Measurements from ENCODE around the gene GLIPR1L2. TPM values are rescaled to one million over a fixed set of nuclear protein-coding genes. Genes with fewer than 3 reads are reported as not detected.
"Not testable (repeated sequence)": the region's sequence is repeated elsewhere in the genome, so short reads cannot be mapped to it uniquely, and the experiment has no call there.

The GLIPR1L2 gene
- total RNA-seq, 1 donor from 2014 or later: 0.20 TPM

DNA sequence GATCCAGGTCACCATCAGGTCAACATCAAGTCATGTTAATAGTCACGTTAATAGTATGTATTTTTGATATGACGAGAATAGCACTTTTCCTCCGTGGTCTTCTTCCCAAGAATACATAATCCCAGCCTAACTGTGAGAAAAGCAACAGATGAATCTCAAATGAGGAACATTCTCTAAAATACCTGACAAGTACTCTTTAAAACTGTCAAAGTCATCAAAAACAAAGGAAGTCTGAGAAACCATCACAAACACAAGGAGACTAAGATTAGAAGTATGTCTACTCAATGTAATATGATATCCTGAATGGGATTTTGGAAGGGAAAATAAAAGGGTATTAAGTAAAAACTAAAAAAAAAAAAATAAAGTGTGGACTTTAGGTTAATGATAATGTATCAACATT is 52.8 kb downstream of the GLIPR1L2 start:
- H3K27me3 Mint-ChIP-seq: peaks cover 12% of the 10 kb centered on the region
- H3K4me1 Mint-ChIP-seq: no peaks in the 10 kb centered on the region
- ChIA-PET POLR2A (no interaction called here), CTCF (no interaction called here)
- no peak overlapping the region for H3K27ac Mint-ChIP-seq
- no peak for ATAC-seq (ENCODE audit: low read depth)
- DNase-seq: no peak
- no peak overlapping the region for H3K4me3 Mint-ChIP-seq
- no peaks in the 10 kb centered on the region for H3K36me3 Mint-ChIP-seq (ENCODE audit: low read depth)
- TF ChIP-seq, protein P1, sequence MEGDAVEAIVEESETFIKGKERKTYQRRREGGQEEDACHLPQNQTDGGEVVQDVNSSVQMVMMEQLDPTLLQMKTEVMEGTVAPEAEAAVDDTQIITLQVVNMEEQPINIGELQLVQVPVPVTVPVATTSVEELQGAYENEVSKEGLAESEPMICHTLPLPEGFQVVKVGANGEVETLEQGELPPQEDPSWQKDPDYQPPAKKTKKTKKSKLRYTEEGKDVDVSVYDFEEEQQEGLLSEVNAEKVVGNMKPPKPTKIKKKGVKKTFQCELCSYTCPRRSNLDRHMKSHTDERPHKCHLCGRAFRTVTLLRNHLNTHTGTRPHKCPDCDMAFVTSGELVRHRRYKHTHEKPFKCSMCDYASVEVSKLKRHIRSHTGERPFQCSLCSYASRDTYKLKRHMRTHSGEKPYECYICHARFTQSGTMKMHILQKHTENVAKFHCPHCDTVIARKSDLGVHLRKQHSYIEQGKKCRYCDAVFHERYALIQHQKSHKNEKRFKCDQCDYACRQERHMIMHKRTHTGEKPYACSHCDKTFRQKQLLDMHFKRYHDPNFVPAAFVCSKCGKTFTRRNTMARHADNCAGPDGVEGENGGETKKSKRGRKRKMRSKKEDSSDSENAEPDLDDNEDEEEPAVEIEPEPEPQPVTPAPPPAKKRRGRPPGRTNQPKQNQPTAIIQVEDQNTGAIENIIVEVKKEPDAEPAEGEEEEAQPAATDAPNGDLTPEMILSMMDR (IDR thresholded peaks at IDR 0.05): no peak
- intact Hi-C loops (cut with micrococcal nuclease): no loop called here
- H3K9me3 Mint-ChIP-seq: no peaks in the 10 kb centered on the region

DNA sequence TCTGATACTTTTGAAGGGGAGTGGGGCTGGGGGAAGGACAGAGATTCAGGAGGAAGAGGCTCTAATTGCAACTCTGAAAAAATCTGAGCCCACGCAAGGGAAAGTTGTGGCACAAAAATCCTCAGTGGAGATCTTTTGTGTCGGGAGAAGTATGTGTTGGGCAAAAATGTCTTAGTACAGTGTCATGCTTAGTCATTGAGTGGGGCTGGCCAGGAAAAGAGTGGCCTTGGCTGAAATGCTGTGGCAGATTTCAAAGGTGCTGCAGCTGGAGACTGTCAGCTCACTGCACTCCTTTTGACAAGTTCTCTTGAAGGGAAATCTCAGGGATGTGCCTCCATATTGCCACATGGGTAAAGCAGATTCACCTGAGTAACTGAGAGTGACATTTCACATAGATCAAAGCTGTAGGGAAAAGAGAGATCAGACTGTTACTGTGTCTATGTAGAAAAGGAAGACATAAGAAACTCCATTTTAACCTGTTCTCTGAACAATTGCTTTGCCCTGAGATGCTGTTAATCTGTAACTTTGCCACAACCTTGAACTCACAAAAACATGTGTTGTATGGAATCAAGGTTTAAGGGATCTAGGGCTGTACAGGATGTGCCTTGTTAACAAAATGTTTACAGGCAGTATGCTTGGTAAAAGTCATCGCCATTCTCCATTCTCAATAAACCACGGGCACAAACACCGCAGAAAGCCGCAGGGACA is 53.7 kb downstream of the GLIPR1L2 start:
- no peaks in the 10 kb centered on the region for H3K4me1 Mint-ChIP-seq
- H3K36me3 Mint-ChIP-seq (ENCODE audit: low read depth): no peaks in the 10 kb centered on the region
- ChIA-PET POLR2A (no interaction called here), CTCF (no interaction called here)
- ATAC-seq (ENCODE audit: low read depth) (no peak), DNase-seq (no peak)
- TF ChIP-seq, protein P1 (IDR thresholded peaks at IDR 0.05): no peak
- H3K9me3 Mint-ChIP-seq: no peaks in the 10 kb centered on the region
- H3K4me3 Mint-ChIP-seq: no peak overlapping the region
- no peak overlapping the region for H3K27ac Mint-ChIP-seq
- peaks cover 12% of the 10 kb centered on the region for H3K27me3 Mint-ChIP-seq
- intact Hi-C loops (cut with micrococcal nuclease): no loop called here

DNA sequence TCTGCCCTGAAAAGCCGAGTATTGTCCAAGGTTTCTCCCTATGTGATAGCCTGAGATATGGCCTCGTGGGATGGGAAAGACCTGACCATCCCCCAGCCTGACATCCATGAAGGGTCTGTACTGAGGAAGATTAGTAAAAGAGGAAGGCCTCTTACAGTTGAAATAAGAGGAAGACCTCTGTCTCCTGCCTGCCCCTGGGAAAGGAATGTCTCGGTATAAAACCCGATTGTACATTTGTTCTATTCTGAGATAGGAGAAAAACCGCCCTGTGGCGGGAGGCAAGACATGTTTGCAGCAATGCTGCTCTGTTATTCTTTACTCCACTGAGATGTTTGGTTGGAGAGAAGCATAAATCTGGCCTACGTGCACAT is 54.2 kb downstream of the GLIPR1L2 start:
- H3K36me3 Mint-ChIP-seq (ENCODE audit: low read depth); H3K4me3 Mint-ChIP-seq; DNase-seq; CTCF ChIA-PET; POLR2A ChIA-PET; H3K9me3 Mint-ChIP-seq; H3K27ac Mint-ChIP-seq; ATAC-seq (ENCODE audit: low read depth); H3K4me1 Mint-ChIP-seq; intact Hi-C loops (cut with micrococcal nuclease): not testable (repeated sequence)
- peaks cover 12% of the 10 kb centered on the region for H3K27me3 Mint-ChIP-seq

DNA sequence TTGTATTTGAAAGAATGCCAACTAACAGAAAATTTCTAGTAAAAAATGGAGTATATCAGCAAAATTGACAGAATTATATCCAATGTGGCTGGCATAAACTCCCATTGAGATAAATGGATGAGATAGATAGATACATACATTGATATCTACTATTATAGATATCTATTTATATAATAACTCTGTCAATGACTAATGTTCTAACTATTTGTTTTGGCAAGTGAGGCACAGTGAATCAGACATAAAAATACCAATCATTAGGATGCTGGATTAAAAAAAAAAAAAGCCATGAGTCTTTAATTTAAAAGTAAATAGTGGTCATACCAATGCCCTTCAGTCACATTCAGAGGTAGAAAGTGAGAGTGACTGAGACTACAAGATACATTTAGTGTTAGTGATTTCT is 56.0 kb downstream of the GLIPR1L2 start:
- POLR2A ChIA-PET: no interaction called here
- Mint-ChIP-seq H3K36me3 (ENCODE audit: low read depth) (no peaks in the 10 kb centered on the region), H3K27me3 (peaks cover 6% of the 10 kb centered on the region), H3K4me1 (no peaks in the 10 kb centered on the region), H3K27ac (no peak overlapping the region), H3K4me3 (no peak overlapping the region), H3K9me3 (no peaks in the 10 kb centered on the region)
- no peak for DNase-seq
- TF ChIP-seq, protein P1 (IDR thresholded peaks at IDR 0.05): no peak
- CTCF ChIA-PET: interaction anchor here (1.1 kb wide), 1 partner anchor 9 kb away, joined by 4 read pairs; no protein-coding TSS in a partner anchor
- no peak for ATAC-seq (ENCODE audit: low read depth)
- intact Hi-C loops (cut with micrococcal nuclease): no loop called here

DNA sequence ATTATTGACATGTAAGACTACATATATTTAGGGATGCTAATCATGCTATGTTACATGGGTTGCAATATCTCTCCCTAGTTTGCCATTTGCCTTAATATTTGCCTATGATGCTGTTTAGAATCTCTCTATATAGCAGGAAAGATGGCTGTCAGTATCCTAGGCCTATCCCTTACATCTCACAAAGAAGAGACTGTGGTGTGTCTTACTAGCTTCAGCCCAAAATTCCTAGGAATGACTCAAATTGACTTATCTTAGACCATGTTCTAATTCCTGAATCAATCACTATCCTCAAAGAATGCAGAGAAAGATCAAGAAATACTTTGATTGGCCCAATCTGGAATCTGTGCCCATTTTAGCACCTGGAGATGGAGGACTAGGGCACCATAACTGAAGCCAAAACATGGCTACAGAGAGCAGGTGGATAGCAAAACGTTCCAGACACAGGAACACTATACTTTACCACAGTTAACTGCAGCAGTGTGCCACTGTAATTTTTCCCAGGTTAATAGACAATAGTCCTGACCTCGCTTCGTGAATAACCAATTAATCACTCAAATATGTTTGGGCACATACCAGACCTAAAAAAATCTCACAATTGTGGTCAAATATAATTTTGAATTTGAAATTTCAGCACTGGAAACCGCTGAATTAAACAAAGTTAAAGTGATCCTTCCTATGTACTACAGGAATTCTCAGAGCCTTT is 57.0 kb downstream of the GLIPR1L2 start:
- DNase-seq (no peak), ATAC-seq (ENCODE audit: low read depth) (no peak)
- intact Hi-C loops (cut with micrococcal nuclease): no loop called here
- Mint-ChIP-seq H3K9me3 (no peaks in the 10 kb centered on the region), H3K4me1 (no peaks in the 10 kb centered on the region), H3K27me3 (peaks cover 3% of the 10 kb centered on the region), H3K4me3 (no peak overlapping the region), H3K27ac (no peak overlapping the region), H3K36me3 (ENCODE audit: low read depth) (no peaks in the 10 kb centered on the region)
- CTCF ChIA-PET: no interaction called here
- TF ChIP-seq, protein P1 (IDR thresholded peaks at IDR 0.05): no peak
- POLR2A ChIA-PET: no interaction called here
